ENCODE results near the gene DUSP1. TPM values are rescaled to one million over a fixed set of nuclear protein-coding genes. Genes with fewer than 3 reads are reported as not detected.
A peak's percentile ranks its signal among the peaks of the same experiment; 100 is the strongest.

Gene DUSP1
- total and polyA plus RNA-seq, 9 of the 15 experiments (the other 6 are each of a cell fraction or from before 2014, with no cell fraction given), result 2.1 to 14.2 (median 8.5) TPM

DNA sequence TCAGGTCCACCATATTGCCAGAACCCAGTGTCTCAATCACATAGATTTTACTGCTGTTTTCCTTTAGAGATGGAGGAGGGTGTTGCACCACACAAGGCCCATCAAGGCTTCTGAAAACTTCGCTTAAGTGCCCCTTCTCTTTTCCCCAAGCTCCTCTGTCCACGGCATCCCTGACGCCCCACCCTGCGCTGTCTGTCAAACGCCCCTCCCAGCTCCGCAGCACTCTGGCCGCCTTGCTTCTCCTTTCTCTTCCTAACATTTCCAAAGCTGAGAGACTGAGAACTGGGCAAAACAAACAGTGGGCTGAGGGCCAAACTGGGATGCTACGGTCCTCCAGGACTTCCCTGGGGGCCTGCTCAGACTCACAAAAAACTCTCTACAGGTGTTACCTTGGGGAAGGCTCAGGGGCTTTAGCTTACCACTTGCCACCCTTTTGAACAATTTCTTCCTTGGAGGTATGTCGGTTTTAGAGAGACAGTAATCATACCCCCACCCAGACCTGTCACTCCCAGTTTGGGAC, 34.8 kb upstream of the DUSP1 start:
- Histone ChIP-seq H3K36me3 (ENCODE audit: control insufficient read depth, insufficient read depth, low read length) (no peaks in the 10 kb centered on the region; the same call in 2 of the 3 replicates), H4K20me1 (replicated peaks; ENCODE audit: control insufficient read depth, insufficient read depth, low read length) (no peaks in the 10 kb centered on the region), H3K4me2 (ENCODE audit: insufficient read depth, low read length) (peak overlapping the region; percentile 46), H3K27ac (ENCODE audit: extremely low read depth, low read depth, low read length) (peak overlapping the region; percentile 67), H2AFZ (ENCODE audit: low read depth, low read length) (peak overlapping the region; percentile 69), H3K27me3 (ENCODE audit: control insufficient read depth in 2 of 2, insufficient read depth in 2 of 2, low read length in 2 of 2) (no peaks in the 10 kb centered on the region), H3K79me2 (ENCODE audit: control insufficient read depth, insufficient read depth, low read length) (peaks cover 6% of the 10 kb centered on the region; the same call in 1 of the 3 replicates), H3K4me3 (no peak overlapping the region), H3K4me1 (replicated peaks in 1 of 2; ENCODE audit: control insufficient read depth in 2 of 2, insufficient read depth in 2 of 2, low read length in 2 of 2) (peaks cover 54 to 56% of the 10 kb centered on the region in 2 experiments; a peak in 4 of 5 replicates), H3K9ac (ENCODE audit: insufficient read depth in 1 of 2, low read depth in 2 of 2, low read length in 2 of 2) (peak overlapping the region; percentile 53 to 77; a peak in 3 of 4 replicates), H3K9me3 (replicated peaks; ENCODE audit: control insufficient read depth, insufficient read depth, low read depth, low read length) (no peaks in the 10 kb centered on the region; the same call in 1 of the 2 replicates), H3K9me1 (ENCODE audit: control insufficient read depth, insufficient read depth, low read length) (no peaks in the 10 kb centered on the region)
- FAIRE-seq (no peak), ATAC-seq (peak; percentile 8; the same call in 2 of the 3 replicates), DNase-seq (ENCODE audit: extremely low read depth in 1 of 4, low spot score in 3 of 4) (peak in 1 of 4 experiments; percentile 43)
- CTCF ChIA-PET (ENCODE audit: low intra/inter-chr PET ratio), result no interaction called here
- BruUV-seq (replicated peaks), result no TSS peak
- POLR2A ChIA-PET, result interaction anchor here (0.6 to 2.4 kb wide), 9 partner anchors 14 to 89 kb away, joined by 3 to 11 read pairs (median 3); partner anchors contain the start of gene DUSP1
- intact Hi-C loops (cut with micrococcal nuclease), result loop anchor here (2.0 kb wide), 1 partner anchor 27 kb away; no protein-coding TSS in a partner anchor
- WGBS (ENCODE audit: insufficient coverage, low coverage, missing lambda C conversion rate), result 33% methylated on average over 9 of the region's 9 CpGs
- in situ Hi-C loops (cut with MboI), result no loop called here
- TF ChIP-seq RB1 (IDR thresholded peaks at IDR 0.05; ENCODE audit: low read depth) (no peak), KAT2B (IDR thresholded peaks at IDR 0.05; ENCODE audit: low read depth, low read length) (no peak), NFRKB (IDR thresholded peaks at IDR 0.05; ENCODE audit: low read depth) (no peak)
- TF ChIP-seq, protein P1, sequence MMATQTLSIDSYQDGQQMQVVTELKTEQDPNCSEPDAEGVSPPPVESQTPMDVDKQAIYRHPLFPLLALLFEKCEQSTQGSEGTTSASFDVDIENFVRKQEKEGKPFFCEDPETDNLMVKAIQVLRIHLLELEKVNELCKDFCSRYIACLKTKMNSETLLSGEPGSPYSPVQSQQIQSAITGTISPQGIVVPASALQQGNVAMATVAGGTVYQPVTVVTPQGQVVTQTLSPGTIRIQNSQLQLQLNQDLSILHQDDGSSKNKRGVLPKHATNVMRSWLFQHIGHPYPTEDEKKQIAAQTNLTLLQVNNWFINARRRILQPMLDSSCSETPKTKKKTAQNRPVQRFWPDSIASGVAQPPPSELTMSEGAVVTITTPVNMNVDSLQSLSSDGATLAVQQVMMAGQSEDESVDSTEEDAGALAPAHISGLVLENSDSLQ (IDR thresholded peaks at IDR 0.05), result peak; percentile 92
- TF ChIP-seq, protein P2, sequence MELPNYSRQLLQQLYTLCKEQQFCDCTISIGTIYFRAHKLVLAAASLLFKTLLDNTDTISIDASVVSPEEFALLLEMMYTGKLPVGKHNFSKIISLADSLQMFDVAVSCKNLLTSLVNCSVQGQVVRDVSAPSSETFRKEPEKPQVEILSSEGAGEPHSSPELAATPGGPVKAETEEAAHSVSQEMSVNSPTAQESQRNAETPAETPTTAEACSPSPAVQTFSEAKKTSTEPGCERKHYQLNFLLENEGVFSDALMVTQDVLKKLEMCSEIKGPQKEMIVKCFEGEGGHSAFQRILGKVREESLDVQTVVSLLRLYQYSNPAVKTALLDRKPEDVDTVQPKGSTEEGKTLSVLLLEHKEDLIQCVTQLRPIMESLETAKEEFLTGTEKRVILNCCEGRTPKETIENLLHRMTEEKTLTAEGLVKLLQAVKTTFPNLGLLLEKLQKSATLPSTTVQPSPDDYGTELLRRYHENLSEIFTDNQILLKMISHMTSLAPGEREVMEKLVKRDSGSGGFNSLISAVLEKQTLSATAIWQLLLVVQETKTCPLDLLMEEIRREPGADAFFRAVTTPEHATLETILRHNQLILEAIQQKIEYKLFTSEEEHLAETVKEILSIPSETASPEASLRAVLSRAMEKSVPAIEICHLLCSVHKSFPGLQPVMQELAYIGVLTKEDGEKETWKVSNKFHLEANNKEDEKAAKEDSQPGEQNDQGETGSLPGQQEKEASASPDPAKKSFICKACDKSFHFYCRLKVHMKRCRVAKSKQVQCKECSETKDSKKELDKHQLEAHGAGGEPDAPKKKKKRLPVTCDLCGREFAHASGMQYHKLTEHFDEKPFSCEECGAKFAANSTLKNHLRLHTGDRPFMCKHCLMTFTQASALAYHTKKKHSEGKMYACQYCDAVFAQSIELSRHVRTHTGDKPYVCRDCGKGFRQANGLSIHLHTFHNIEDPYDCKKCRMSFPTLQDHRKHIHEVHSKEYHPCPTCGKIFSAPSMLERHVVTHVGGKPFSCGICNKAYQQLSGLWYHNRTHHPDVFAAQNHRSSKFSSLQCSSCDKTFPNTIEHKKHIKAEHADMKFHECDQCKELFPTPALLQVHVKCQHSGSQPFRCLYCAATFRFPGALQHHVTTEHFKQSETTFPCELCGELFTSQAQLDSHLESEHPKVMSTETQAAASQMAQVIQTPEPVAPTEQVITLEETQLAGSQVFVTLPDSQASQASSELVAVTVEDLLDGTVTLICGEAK (IDR thresholded peaks at IDR 0.05), result no peak
- TF ChIP-seq, protein P2 (CRISPR knock-in tag; IDR thresholded peaks at IDR 0.05), result no peak
- TF ChIP-seq, protein P3, sequence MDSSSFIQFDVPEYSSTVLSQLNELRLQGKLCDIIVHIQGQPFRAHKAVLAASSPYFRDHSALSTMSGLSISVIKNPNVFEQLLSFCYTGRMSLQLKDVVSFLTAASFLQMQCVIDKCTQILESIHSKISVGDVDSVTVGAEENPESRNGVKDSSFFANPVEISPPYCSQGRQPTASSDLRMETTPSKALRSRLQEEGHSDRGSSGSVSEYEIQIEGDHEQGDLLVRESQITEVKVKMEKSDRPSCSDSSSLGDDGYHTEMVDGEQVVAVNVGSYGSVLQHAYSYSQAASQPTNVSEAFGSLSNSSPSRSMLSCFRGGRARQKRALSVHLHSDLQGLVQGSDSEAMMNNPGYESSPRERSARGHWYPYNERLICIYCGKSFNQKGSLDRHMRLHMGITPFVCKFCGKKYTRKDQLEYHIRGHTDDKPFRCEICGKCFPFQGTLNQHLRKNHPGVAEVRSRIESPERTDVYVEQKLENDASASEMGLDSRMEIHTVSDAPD (CRISPR knock-in tag; IDR thresholded peaks at IDR 0.05), result no peak
